ENCODE measurements around the gene ENDOV.

ENDOV gene

DNA sequence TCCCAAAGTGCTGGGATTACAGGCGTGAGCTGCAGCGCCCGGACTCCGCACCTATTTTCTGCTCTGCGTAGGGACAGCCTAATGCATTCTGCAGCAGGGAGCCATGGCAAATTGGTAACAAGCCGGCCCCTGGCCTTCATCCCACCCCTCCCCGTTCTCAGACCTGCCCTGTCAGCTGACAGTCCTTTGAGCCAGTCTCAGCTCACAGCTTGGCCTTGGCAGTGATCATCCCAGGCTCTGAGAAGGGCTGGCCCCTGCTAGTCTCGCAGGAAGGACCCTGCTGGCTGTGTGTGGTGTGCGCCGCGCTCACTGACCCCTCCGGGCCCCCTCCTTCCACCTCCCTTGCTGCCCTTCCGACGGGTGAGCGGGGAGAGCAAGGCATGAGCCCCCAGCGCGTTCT lies 71.7 kb downstream of the ENDOV start:
- TF ChIP-seq ZNF274 (IDR thresholded peaks at IDR 0.05; ENCODE audit: low read depth, low read length): no peak
- no peak overlapping the region for H3K4me3 ChIP-seq (ENCODE audit: low read length)

DNA sequence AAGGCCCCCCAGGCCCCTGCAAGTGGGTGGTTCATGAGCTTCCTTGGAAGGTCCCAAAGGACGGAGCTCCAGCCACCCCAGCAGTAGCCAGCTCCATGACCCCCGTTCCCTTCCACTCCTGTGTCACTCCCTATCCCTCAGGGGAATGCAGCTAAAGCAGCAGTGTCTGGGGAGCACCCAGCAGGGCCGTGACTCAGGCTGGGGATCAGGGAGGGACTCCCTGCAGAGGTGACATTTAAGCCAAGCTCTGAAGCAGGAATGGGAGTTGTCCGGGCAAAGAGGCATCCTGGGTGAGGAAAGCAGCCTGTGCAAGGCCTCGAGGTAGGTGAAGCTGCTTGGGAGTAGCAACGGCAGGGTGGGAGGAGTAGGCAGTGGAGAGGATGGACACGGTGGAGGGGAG lies 72.5 kb downstream of the ENDOV start:
- no peak for TF ChIP-seq ZNF274 (IDR thresholded peaks at IDR 0.05; ENCODE audit: low read depth, low read length)
- H3K4me3 ChIP-seq (ENCODE audit: low read length): no peak overlapping the region
